Measurements from ENCODE around the gene GLT1D1. TPM values are rescaled to one million over a fixed set of nuclear protein-coding genes. Genes with fewer than 3 reads are reported as not detected.

The GLT1D1 gene
- total and polyA plus RNA-seq, 2 donors (not counting 3 experiments of a cell fraction or from before 2014, with no cell fraction given), result not detected

- POLR2A ChIA-PET, result no interaction called here
- no peak for TF ChIP-seq MAX (IDR thresholded peaks at IDR 0.05; ENCODE audit: insufficient read depth, insufficient read length)
Observed at GRCh38 chr12:128944956-128945355, 91.7 kb downstream of the GLT1D1 start.

GRCh38 chr12:128947209-128947608, 93.9 kb downstream of the GLT1D1 start:
- no peak overlapping the region for H3K27ac ChIP-seq (ENCODE audit: insufficient read depth, low read depth, low read length)
- ChIA-PET POLR2A (no interaction called here), CTCF (interaction anchor here (0.7 kb wide), 1 partner anchor 1039 kb away, joined by 4 read pairs; no protein-coding TSS in a partner anchor)
- no peak overlapping the region for H3K4me2 ChIP-seq (ENCODE audit: insufficient read depth, low read length)
- FAIRE-seq (no peak), DNase-seq (ENCODE audit: low read depth, low spot score) (no peak)
- no peaks in the 10 kb centered on the region for H3K79me2 ChIP-seq (ENCODE audit: control insufficient read depth, insufficient read depth, low read length)
- no peak overlapping the region for H3K9ac ChIP-seq (replicated peaks; ENCODE audit: extremely low read depth, insufficient read depth, low read length)
- no TSS peak for BruUV-seq (replicated peaks)
- no peaks in the 10 kb centered on the region for H4K20me1 ChIP-seq (replicated peaks; ENCODE audit: control insufficient read depth, extremely low read depth, insufficient read depth, low read length)
- H2AFZ ChIP-seq (ENCODE audit: low read depth, low read length), result no peak overlapping the region
- H3K27me3 ChIP-seq (ENCODE audit: control insufficient read depth in 2 of 2, insufficient read depth in 2 of 2, low read length in 2 of 2), result no peaks in the 10 kb centered on the region
- H3K9me1 ChIP-seq (replicated peaks; ENCODE audit: control insufficient read depth, extremely low read depth, insufficient read depth, low read length), result no peaks in the 10 kb centered on the region
- TF ChIP-seq MAX (IDR thresholded peaks at IDR 0.05; ENCODE audit: insufficient read depth, insufficient read length) (no peak), JUN (IDR thresholded peaks at IDR 0.05; ENCODE audit: borderline replicate concordance, insufficient read depth, insufficient read length, low read depth) (no peak), EZH2 (IDR thresholded peaks at IDR 0.05; ENCODE audit: borderline replicate concordance, low read depth, low read length, severe bottlenecking) (no peak), POLR2AphosphoS5 (IDR thresholded peaks at IDR 0.05; ENCODE audit: insufficient read depth, low read depth, low read length) (no peak), POLR2A (IDR thresholded peaks at IDR 0.05; ENCODE audit: low read depth, low read length) (no peak), CTCF (IDR thresholded peaks at IDR 0.05; ENCODE audit: extremely low read depth in 1 of 2, insufficient read depth in 1 of 2, low read depth in 1 of 2, low read length in 2 of 2) (no peak), FOS (IDR thresholded peaks at IDR 0.05; ENCODE audit: borderline replicate concordance, insufficient read depth, low read length) (no peak), MYC (IDR thresholded peaks at IDR 0.05; ENCODE audit: low read depth, low read length) (no peak), GATA2 (IDR thresholded peaks at IDR 0.05; ENCODE audit: insufficient read depth, insufficient read length, low read depth, low read length) (no peak)
- dilution Hi-C loops (cut with MboI; ENCODE audit: extremely low pct_ligation_motif_present, low sequenced_read_pairs) (no loop called here), intact Hi-C loops (cut with micrococcal nuclease) (no loop called here)
- peaks cover 6% of the 10 kb centered on the region for H3K9me3 ChIP-seq (replicated peaks; ENCODE audit: control insufficient read depth, insufficient read depth, low read length)
- H3K4me1 ChIP-seq (ENCODE audit: control insufficient read depth, extremely low read depth, insufficient read depth, low read length), result no peaks in the 10 kb centered on the region
- H3K36me3 ChIP-seq (ENCODE audit: control insufficient read depth in 2 of 2, extremely low read depth in 1 of 2, insufficient read depth in 2 of 2, low read length in 2 of 2), result no peaks in the 10 kb centered on the region
- no peak overlapping the region for H3K4me3 ChIP-seq (replicated peaks in 1 of 3; ENCODE audit: insufficient read depth in 1 of 3, low read depth in 1 of 3, low read length in 3 of 3)

More at GRCh38 chr12:128944956-128945355, 91.7 kb downstream of the GLT1D1 start:
- Histone ChIP-seq H3K9ac (replicated peaks; ENCODE audit: extremely low read depth, insufficient read depth, low read length) (no peak overlapping the region), H3K9me1 (replicated peaks; ENCODE audit: control insufficient read depth, extremely low read depth, insufficient read depth, low read length) (no peaks in the 10 kb centered on the region), H3K79me2 (ENCODE audit: control insufficient read depth, insufficient read depth, low read length) (no peaks in the 10 kb centered on the region), H3K4me3 (replicated peaks in 1 of 3; ENCODE audit: insufficient read depth in 1 of 3, low read depth in 1 of 3, low read length in 3 of 3) (no peak overlapping the region), H4K20me1 (replicated peaks; ENCODE audit: control insufficient read depth, extremely low read depth, insufficient read depth, low read length) (no peaks in the 10 kb centered on the region), H3K27ac (ENCODE audit: insufficient read depth, low read depth, low read length) (no peak overlapping the region), H3K27me3 (ENCODE audit: control insufficient read depth in 2 of 2, insufficient read depth in 2 of 2, low read length in 2 of 2) (no peaks in the 10 kb centered on the region), H3K4me2 (ENCODE audit: insufficient read depth, low read length) (no peak overlapping the region), H3K4me1 (ENCODE audit: control insufficient read depth, extremely low read depth, insufficient read depth, low read length) (no peaks in the 10 kb centered on the region), H2AFZ (ENCODE audit: low read depth, low read length) (no peak overlapping the region), H3K36me3 (ENCODE audit: control insufficient read depth in 2 of 2, extremely low read depth in 1 of 2, insufficient read depth in 2 of 2, low read length in 2 of 2) (no peaks in the 10 kb centered on the region), H3K9me3 (replicated peaks; ENCODE audit: control insufficient read depth, insufficient read depth, low read length) (peaks cover 6% of the 10 kb centered on the region)
- BruUV-seq (replicated peaks), result no TSS peak
- DNase-seq (ENCODE audit: low read depth, low spot score) (no peak), FAIRE-seq (no peak)
- intact Hi-C loops (cut with micrococcal nuclease), result no loop called here
- dilution Hi-C loops (cut with MboI; ENCODE audit: extremely low pct_ligation_motif_present, low sequenced_read_pairs), result no loop called here
- CTCF ChIA-PET, result no interaction called here

Measured in endothelial cell of umbilical vein (primary cell).